Occipital lobe (tissue), 2 donors: ENCODE measurements around the gene CTXN1. TPM values are rescaled to one million over a fixed set of nuclear protein-coding genes. Genes with fewer than 3 reads are reported as not detected.
"Not testable (repeated sequence)": the region's sequence is repeated elsewhere in the genome, so short reads cannot be mapped to it uniquely, and the experiment has no call there.

Experiments used
- DNase-seq: peaks from one replicate; lab custom pipeline; 2025; lab: John Stamatoyannopoulos, UW
- total RNA-seq: library from RNA; depleted of rRNA; stranded (reverse); fragments of >200 nt; gene quantifications from one replicate; pipeline ENCODE4 v1.2.3, GENCODE V29; 2014

CTXN1 gene
- total RNA-seq, 1 donor from 2014 or later, result 15.4 TPM

DNA sequence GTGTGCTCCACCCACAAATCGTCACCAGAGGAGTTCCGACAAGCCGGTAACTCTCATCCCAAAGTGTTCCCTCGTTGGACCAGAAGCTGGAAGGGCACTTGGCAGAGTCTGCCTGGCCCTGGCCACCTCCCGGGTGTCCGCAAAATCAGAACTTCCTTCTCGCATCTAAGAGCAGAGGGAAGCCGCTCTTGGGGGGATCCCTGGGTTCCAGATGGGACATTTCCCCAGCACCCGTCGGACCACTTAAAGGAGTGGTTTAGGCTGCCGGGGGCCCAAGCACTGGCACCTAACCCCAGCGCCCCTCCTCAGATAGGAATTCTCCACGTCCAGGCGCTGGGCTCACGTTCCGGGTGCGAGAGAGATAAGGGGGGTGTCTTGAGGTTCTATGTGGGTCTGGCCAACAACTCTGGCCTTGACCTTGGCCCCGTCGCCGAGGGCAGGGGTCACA, 23.1 kb downstream of the CTXN1 start:
- no peak for DNase-seq

DNA sequence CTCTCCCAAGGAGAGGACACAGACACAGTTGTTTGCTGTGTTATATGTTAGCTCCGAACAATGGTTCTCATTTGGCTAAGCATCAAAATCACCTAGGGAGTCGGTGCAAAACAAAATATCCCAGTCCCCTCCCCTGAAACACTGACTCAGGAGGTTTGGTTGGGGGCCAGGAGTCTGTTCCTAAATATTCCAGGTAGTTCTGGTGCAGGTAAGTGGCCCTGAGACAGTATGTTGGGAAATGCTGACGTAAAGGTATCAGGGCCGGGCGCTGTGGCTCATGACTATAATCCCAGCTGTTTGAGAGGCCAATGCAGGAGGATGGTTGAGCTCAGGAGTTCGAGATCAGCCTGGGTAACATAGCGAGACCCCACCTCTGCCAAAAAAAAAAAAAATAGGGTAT, 24.6 kb downstream of the CTXN1 start:
- no peak for DNase-seq

DNA sequence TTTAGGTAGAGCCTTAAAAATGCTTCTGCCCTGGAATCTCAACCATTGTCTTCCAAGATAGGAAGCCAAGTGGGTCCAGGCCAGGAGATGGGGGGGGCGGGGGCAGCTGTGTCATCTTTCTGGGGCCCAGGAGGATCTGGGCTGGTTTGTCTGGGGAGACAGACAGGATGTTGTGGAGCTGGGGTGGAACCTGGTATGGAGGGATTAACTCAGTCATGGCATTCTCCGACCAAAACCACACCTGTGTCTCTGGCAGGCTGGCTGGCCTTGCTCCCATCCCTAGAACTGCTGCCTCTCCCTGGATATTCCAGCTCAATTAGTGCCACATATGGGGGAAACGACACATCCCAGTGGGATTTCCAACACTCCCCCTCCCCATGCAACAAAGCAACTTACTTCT, 25.0 kb downstream of the CTXN1 start:
- no peak for DNase-seq

DNA sequence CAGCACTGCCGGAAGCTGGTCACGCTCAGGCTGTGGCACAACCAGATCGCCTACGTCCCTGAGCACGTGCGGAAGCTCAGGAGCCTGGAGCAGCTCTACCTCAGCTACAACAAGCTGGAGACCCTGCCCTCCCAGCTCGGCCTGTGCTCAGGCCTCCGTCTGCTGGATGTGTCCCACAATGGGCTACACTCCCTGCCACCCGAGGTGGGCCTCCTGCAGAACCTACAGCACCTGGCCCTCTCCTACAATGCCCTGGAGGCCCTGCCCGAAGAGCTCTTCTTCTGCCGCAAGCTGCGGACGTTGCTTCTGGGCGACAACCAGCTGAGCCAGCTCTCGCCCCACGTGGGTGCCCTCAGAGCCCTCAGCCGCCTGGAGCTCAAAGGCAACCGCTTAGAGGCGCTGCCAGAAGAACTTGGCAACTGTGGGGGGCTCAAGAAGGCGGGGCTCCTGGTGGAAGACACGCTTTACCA, 25.5 kb downstream of the CTXN1 start:
- DNase-seq, result no peak

DNA sequence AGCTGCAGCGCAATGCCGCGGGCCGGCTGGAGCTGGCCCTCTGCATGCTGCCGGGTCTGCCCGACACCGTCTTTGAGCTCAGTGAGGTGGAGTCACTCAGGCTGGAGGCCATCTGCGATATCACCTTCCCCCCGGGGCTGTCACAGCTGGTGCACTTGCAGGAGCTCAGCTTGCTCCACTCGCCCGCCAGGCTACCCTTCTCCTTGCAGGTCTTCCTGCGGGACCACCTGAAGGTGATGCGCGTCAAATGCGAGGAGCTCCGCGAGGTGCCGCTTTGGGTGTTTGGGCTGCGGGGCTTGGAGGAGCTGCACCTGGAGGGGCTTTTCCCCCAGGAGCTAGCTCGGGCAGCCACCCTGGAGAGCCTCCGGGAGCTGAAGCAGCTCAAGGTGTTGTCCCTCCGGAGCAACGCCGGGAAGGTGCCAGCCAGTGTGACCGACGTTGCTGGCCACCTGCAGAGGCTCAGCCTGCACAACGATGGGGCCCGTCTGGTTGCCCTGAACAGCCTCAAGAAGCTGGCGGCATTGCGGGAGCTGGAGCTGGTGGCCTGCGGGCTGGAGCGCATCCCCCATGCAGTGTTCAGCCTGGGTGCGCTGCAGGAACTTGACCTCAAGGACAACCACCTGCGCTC, 26.1 kb downstream of the CTXN1 start:
- no peak for DNase-seq

DNA sequence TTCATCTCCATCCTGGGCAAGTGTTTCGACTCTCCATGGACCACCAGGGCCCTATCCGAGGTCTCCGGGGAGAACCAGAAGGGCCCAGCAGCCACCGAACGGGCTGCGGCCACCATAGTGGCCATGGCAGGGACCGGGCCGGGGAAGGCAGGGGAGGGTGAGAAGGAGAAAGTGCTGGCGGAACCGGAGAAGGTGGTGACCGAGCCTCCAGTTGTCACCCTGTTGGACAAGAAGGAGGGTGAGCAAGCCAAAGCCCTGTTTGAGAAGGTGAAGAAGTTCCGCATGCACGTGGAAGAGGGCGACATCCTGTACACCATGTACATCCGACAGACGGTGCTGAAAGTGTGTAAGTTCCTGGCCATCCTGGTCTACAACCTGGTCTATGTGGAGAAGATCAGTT, 27.0 kb downstream of the CTXN1 start:
- no peak for DNase-seq

DNA sequence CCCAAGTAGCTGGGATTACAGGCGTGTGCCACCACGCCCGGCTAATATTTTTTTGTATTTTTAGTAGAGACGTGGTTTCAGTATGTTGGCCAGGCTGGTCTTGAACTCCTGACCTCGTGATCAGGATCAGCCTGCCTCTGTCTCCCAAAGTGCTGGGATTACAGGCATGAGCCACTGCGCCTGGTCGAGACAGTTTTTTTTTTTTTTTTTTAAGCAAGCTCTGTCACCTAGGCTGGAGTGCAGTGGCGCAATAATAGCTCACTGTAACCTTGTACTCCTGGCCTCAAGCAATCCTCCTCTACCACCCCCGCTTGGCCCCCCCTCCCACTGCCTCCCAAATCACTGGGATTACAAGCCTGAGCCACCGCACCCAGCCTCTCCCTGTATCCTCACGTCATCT, 28.6 kb downstream of the CTXN1 start:
- DNase-seq, result no peak

DNA sequence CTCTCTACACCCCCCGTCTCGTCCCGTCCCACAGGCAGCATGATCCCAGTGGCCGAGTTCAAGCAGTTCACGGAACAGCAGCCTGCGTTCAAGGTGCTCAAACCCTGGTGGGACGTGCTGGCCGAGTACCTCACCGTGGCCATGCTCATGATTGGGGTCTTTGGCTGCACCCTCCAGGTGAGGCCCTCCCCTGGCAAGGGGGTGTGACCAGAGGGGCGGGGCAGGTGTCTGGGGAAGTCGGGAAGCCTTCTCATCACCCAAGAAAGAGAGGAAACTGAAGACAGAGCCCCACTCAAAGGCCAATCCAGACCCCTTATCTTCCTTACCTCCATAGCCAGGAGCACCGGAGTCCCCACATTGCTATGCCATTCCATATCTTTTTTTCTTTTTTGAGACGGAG, 30.4 kb downstream of the CTXN1 start:
- DNase-seq, result no peak

DNA sequence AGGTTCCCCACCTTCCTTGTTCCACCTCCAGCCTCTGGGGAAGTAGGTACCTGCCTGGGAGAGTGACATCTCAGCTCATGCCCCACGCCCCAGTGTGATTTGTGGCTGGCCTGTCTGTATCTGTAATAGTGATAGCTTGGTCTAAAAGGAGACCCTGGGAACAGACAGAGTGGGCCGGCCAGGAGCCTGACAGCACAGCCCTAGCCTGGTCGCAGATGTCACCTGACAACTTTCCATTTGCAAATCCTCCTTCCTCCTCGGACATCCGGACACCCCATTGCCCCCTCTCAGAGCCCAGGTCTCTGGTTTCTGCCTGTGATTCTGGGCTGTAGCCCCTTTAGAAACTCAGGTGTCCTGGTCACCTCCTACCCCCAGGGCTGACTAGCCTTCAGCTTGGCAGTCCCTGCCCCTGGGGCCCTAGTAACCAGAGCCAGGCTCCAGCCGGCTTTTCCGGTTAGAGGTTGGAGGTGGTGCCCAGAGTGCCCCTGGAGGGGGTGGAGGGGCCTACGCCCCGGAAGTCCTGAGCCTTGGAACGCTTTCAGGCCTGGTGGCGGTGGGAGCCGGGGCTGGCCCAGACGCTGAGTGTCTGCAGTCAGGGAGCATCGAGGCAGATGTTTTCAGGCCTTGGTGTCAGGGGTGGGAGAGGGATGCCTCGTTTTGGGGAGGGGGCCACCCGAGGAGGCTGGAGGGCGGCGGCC, 31.2 kb downstream of the CTXN1 start:
- DNase-seq, result no peak

DNA sequence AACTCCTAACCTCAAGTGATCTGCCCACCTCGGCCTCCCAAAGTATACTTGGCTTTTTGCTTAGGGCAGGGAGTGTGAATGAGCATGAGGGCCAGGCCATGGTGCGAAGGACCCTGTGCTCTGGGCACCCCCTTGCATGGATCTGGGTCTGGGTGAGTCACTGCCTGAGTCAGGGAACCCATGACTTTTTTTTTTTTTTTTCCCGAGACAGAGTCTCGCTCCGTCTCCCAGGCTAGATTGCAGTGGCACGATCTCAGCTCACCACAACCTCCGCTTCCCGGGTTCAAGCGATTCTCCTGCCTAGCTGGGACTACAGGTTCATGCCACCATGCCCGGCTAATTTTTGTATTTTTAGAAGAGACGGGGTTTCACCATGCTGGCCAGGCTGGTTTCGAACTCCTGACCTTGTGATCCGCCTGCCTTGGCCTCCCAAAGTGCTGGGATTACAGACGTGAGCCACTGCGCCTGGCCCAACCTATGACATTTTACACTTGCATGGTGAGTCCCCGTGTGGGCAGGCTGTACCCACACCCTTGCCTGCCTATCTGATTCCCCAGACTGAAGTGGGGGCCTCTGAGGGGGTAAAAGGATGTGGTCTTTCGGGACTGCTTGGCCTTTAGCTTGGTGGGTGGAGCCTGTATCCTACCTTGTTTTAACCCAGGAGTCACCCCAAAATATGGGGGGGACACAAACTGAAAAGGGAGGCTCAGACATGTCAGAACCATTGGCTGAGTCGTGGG, 32.4 kb downstream of the CTXN1 start:
- not testable (repeated sequence) for DNase-seq

DNA sequence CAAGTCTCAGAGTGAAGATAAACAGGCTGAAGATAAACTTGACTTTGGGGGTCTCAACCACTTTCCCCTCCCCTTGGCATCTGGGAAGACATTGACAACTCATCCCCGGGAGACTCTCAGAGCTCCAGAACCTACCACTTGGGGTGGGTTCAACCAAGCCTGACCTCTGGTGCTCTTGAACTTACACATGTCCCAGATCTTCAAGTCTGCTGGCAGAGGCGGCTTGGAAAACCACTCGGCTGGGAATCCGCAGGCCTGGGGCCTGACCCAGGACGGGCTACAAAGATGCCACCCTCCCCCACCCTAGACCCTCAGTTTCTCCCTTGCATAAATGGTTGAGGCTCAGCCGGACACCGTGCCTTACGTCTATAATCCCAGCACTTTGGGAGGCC, 37.1 kb downstream of the CTXN1 start:
- DNase-seq, result no peak

DNA sequence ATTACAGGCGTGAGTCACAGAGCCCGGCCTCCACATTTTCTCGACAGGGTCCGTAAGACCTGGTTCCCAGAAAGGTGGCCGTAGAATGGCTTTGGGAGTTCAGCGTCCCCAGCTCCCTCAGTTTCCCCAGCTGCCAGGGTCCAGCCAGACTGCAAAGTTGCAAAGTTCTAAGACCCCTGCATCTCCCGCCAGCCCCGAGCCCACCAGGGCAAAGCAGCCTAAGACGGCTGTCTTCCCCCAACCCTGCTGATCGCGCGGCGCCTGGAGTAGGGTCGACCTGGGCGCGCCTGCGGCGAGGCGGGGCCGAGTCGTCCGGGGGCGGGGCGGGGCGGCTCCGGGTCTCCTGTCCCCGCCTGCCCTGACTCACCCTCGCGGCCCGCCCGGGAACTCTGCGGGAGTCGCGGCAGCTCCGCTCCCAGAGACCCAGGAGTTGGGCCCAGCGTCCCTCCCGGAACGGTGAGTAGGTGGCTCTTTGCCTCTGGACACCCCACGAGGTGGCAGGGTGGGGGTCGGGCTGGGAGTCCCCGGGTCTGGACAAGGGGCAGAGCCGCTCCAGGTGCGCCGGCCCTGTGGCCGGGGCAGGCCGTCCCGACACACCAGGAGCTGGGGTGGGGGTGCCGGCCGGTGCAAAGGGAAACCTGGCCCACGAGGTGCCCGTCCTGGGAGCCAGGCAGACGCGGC, 37.6 kb downstream of the CTXN1 start, which contains the start of gene LRRC8E:
Gene LRRC8E, plus strand, starts transcription at position 366 of the 681 bp plus-strand sequence. CDS start 7,094 bp downstream, outside the sequence.
- no peak for DNase-seq

DNA sequence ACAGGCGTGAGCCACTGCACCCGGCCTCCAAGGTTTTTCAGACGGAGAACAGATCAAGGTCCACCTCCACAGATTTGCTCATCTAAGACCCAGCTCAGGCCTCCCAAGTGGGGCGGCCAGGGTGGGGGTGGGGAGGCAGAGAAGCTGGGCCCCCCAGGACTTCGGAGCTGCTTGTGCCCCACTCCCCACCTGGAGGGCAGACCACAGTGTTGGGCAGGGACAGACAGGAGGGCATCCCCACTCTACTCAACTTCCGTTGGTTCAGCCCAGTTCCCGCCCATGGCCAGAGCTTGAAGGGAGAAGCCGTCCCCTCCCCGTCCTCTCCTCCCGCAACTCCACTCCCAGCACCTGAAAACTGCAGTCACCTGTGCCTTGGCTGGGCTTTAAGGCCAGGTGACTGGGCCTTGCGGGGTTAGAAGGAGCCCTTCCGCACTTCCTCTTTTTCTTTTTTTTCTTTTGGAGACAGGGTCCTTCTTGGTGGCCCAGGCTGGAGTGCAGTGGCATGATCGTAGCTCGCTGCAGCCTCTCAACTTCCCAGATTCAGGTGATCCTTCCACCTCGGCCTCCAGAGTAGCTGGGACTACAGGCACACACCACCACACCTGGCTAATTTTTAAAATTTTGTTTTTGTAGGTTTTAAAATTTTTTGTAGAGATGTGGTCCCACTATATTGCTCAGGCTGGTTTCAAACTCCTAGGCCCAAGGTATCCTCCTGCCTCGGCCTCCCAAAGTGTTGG, 38.4 kb downstream of the CTXN1 start:
- no peak for DNase-seq

DNA sequence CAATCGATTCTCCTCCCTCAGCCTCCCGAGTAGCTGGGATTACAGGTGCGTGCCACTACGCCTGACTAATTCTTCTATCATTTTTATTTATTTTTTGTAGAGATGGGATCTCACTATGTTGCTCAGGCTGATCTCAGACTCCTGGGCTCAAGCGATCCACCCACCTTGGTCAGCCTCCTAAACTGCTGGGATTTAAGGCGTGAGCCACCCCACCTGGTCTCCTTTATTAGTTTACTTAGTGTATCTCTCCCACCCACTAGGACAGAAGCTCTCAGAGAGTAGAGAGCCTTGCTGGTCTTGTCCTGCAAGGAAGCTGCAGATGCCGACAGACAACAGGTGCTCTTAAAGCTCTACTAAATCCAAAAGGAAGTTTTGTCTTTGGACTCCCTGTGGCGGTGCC, 40.1 kb downstream of the CTXN1 start:
- no peak for DNase-seq

DNA sequence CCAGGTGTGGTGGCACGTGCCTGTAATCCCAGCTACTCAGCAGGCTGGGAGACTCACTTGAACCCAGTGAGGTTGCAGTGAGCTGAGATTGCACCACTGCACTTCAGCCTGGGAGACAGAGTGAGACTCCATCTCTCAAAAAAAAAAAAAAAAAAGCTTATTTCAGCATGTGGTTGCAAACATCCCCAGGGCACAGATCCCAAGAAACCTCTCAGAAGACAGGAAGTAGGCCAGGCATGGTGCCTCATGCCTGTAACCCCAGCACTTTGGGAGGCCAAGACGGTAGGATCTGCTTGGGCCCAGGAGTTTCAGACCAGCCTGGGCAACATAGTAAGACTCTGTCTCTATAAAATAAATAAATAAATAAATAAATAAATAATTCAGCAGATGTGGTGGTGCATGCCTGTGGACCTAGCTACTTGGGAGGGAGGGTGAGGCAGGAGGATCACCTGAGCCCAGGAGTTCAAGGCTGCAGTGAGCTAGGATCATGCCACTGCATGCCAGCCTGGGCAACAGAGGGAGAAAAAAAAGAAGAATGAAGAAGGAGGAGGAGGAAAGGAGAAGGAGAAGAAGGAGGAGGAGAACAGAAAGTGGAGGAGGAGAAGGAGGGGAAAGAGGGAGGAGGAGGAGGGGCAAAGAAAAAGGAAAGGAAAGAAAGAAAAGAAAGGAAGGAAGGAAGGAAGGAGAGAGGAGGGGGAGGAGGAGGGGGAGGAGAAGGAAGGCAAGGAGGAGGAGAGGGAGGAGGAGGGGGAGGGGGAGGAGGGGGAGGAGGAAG, 42.0 kb downstream of the CTXN1 start:
- no peak for DNase-seq

DNA sequence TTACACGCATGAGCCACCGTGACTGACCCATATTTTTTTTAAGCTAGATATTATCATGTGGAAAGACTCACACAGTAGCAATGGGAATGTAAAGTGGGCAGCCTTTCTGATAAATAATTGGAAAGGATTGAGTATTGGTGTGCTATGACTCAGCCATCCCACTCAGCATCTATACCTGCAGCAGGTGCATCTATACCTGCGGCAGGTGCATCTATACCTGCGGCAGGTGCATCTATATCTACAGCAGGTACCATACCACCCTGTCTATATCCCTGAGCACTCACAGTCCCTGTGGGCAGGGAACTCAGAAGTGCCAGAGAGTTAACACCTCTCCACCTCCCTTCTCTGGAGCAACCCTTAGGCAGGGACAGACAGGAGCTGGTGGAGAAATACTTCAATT, 42.8 kb downstream of the CTXN1 start:
- DNase-seq, result no peak

DNA sequence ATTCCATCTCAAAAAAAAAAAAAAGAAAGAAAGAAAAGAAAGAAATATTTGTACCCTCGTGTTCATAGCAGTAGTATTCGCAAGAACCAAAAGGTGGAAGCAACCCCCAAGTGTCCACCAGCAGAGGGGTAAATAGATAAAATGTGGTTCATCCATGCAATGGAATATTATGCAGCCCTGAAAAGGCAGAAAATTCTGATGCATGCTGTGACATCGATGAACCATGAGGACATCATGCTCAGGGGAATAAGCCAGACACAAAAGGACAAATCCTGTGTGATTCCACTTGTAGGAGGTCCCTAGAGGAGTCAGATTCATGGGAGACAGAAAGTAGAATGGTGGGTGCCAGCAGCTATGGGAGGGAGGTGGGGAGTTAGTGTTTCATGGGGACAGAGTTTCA, 44.0 kb downstream of the CTXN1 start:
- no peak for DNase-seq

DNA sequence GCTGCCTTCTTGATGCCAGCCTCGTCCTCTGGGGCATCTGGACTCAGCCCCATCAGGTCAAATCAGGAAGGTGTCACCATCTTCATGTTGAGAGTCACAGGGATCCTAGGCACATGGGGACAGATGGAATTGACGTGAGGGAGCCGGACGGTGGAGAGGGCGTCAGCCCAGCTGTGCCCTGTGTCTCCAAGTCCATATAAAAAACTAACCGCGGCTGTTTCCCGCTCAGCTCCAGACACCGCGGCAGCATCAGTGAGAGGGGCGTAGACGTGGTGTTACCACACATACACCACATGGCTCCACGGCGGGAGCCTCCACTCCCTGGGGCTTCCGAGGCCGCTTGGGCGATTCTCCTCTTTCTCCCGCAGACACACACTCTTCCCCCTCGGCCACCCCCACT, 46.1 kb downstream of the CTXN1 start:
- no peak for DNase-seq

DNA sequence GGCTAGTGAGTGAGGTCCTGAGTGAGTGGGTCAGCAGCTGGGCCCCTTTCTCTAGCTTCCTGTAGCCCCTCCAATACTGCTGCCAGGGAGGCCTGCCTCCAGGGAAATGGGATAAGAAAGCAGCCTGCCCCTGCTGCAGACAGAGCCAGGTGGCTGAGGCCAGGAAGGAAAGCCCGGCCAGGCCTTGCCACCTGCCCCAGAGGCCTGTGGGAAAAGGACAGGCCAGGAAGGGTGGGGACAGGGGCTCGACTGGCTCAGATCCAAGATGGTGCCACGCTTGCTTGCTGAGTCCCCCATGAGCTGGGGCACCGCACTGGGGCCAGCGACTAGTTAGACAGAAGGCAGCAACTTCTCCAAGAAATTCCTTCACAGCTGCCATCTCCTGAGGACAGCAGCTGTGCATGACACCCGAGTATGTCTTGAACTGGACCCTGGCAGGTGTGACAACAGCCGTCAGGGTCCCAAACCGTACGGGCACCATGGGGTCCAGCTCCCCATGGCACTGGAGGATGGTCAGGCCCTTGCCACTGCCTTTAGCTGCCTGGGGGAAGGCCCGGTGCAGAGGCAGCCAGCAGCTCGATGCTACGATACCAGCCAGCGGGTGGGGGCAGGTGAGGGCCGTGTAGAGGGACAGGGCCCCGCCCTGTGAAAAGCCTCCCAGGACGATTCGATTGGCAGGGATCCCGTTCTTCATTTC, 46.7 kb downstream of the CTXN1 start:
- DNase-seq, result no peak
